WTC11 (cell line): ENCODE results near the gene COBLL1. TPM values are rescaled to one million over a fixed set of nuclear protein-coding genes. Genes with fewer than 3 reads are reported as not detected.

ENCODE experiments used
- ATAC-seq: fragments of 200-7000 bp; cut with Tn5 transposase; 2 replicates; pipeline ENCODE4 v1.10.0; 2021; ENCODE audit warnings: mild to moderate bottlenecking, moderate library complexity
- CTCF ChIA-PET: fragments of 300-600 bp; sonication (Branson Sonifier 250); formaldehyde crosslinking; loops from one replicate; lab custom pipeline; 2021; ENCODE audit warnings: antibody characterized with exemption; lab: Charles Lee
- POLR2A ChIA-PET: fragments of 350-600 bp; sonication (Branson Sonifier 250); formaldehyde crosslinking; loops from one replicate; lab custom pipeline; 2021; ENCODE audit warnings: antibody characterized with exemption; lab: Charles Lee
- DNase-seq: peaks from one replicate; pipeline ENCODE4 v3.0.0; 2021; ENCODE audit warnings: low spot score
- H3K27ac Mint-ChIP-seq: 2 replicates; pipeline ENCODE4 v1.8.0; 2021; ENCODE audit warnings: mixed read lengths
- H3K27me3 Mint-ChIP-seq: 2 replicates; pipeline ENCODE4 v1.8.0; 2021; ENCODE audit warnings: low read depth, mild to moderate bottlenecking, moderate library complexity, mixed read lengths
- H3K36me3 Mint-ChIP-seq: 2 replicates; pipeline ENCODE4 v1.8.0; 2021; ENCODE audit warnings: mixed read lengths
- H3K4me1 Mint-ChIP-seq: 2 replicates; pipeline ENCODE4 v1.8.0; 2022; ENCODE audit warnings: mixed read lengths
- H3K4me3 Mint-ChIP-seq: 2 replicates; pipeline ENCODE4 v1.8.0; 2021; ENCODE audit warnings: mild to moderate bottlenecking, moderate library complexity, mixed read lengths
- H3K9me3 Mint-ChIP-seq: 2 replicates; pipeline ENCODE4 v1.8.0; 2021; ENCODE audit warnings: mixed read lengths
- AFF4 ChIP-seq: sonication (generic); formaldehyde crosslinking; IDR thresholded peaks from 2 replicates; pipeline ENCODE4 v1.8.1; 2023; ENCODE audit warnings: mild to moderate bottlenecking, missing genetic modification reagents, borderline replicate concordance
- AR ChIP-seq: fragments of 250-450 bp; sonication (Bioruptor Pico); IDR thresholded peaks from 2 replicates; pipeline ENCODE4 v1.9.0; 2021; ENCODE audit warnings: mild to moderate bottlenecking
- E2F4 ChIP-seq: sonication (generic); formaldehyde crosslinking; IDR thresholded peaks from 2 replicates; pipeline ENCODE4 v1.8.1; 2022; ENCODE audit warnings: low read depth, mild to moderate bottlenecking, moderate library complexity, missing genetic modification reagents, borderline replicate concordance
- E2F5 ChIP-seq: sonication (generic); formaldehyde crosslinking; IDR thresholded peaks from 2 replicates; pipeline ENCODE4 v1.8.1; 2022; ENCODE audit warnings: mild to moderate bottlenecking, moderate library complexity, missing genetic modification reagents
- ESRRA ChIP-seq: sonication (generic); formaldehyde crosslinking; IDR thresholded peaks from 2 replicates; pipeline ENCODE4 v1.8.1; 2022; ENCODE audit warnings: mild to moderate bottlenecking, missing genetic modification reagents, borderline replicate concordance
- HMGA2 ChIP-seq: fragments of 250-450 bp; sonication (Bioruptor Pico); IDR thresholded peaks from 2 replicates; pipeline ENCODE4 v1.4.0; 2021; ENCODE audit warnings: mild to moderate bottlenecking, moderate library complexity
- PREB ChIP-seq: sonication (generic); formaldehyde crosslinking; IDR thresholded peaks from 2 replicates; pipeline ENCODE4 v1.8.1; 2022; ENCODE audit warnings: mild to moderate bottlenecking, missing genetic modification reagents, moderate library complexity, borderline replicate concordance
- ZBTB21 ChIP-seq: sonication (generic); formaldehyde crosslinking; IDR thresholded peaks from 2 replicates; pipeline ENCODE4 v1.8.1; 2023; ENCODE audit warnings: mild to moderate bottlenecking, missing genetic modification reagents, borderline replicate concordance
- ZNF281 ChIP-seq: sonication (generic); formaldehyde crosslinking; IDR thresholded peaks from 2 replicates; pipeline ENCODE4 v1.8.0; 2023; ENCODE audit warnings: mild to moderate bottlenecking, missing genetic modification reagents
- total RNA-seq: library from RNA; stranded (reverse); gene quantifications from 3 replicates; pipeline ENCODE4 v1.2.3, GENCODE V29; 2021

COBLL1 gene
- total RNA-seq, 1 experiment from 2014 or later = 5.8 TPM

GRCh38 chr2:164711766-164712138 lies 129.9 kb downstream of the COBLL1 start:
- TF ChIP-seq HMGA2 (CRISPR knock-in tag) (no peak), E2F5 (CRISPR knock-in tag) (no peak), E2F4 (CRISPR knock-in tag) (no peak), ESRRA (CRISPR knock-in tag) (no peak), PREB (CRISPR knock-in tag) (no peak), ZBTB21 (no peak), AFF4 (CRISPR knock-in tag) (no peak), AR (CRISPR knock-in tag) (no peak), ZNF281 (CRISPR knock-in tag) (no peak)
- Mint-ChIP-seq H3K4me3 (no peak overlapping the region), H3K4me1 (no peaks in the 10 kb centered on the region), H3K27me3 (no peaks in the 10 kb centered on the region), H3K9me3 (no peaks in the 10 kb centered on the region), H3K27ac (no peak overlapping the region), H3K36me3 (no peaks in the 10 kb centered on the region)
- DNase-seq (no peak), ATAC-seq (no peak)
- ChIA-PET CTCF (no interaction called here), POLR2A (no interaction called here)
